Stimulated activated CD4-positive, alpha-beta T cell treated with anti-CD3 and anti-CD28 coated beads, Interleukin-12 subunit alpha, Interleukin-12 subunit beta, amount 100 ng/mL, for 48 hours (primary cell): ENCODE data around the gene SAPCD1.

ENCODE experiments used
- DNase-seq, 3 donors: peaks; one replicate each; pipeline ENCODE4 v3.0.0-alpha.2; 2020; ENCODE audit warnings: low read depth in 2 of 3, low spot score in 1 of 3

The SAPCD1 gene

DNA sequence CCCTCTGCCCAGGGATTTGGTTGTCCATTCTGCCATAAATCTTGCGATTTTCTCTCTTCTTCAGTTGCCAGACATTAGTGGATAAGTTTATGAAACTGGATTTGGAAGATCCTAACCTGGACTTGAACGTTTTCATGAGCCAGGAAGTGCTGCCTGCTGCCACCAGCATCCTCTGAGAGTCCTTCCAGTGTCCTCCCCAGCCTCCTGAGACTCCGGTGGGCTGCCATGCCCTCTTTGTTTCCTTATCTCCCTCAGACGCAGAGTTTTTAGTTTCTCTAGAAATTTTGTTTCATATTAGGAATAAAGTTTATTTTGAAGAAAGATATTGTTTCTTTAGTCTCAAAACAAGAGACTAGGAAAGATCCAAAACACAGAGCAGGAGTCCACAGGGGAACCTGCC is at the start of gene SAPCD1:
Gene SAPCD1, plus strand, starts transcription at position 301 of the 400 bp plus-strand sequence. CDS start 399 bp downstream, outside the sequence.
- DNase-seq, result no peak

DNA sequence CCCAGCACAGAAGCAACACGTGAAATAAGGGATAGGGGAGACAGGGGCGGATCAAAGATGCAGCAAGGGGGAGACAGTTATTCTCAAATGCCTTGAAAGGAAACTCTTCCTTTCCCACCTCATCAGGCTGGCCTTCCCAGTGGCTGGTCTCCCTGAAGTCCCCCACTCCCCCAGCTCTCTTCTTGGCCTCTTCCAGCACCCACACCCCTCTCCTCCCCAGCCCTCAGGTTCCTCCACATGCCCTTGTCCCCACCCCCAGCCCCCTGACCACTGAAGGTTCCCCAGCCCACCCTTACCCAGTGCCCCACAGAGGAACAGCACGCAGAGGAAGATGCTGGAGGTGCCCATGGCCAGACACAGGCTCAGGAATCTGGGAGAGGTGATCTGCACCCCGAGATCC is 49.0 kb upstream of the SAPCD1 start:
- no peak for DNase-seq

DNA sequence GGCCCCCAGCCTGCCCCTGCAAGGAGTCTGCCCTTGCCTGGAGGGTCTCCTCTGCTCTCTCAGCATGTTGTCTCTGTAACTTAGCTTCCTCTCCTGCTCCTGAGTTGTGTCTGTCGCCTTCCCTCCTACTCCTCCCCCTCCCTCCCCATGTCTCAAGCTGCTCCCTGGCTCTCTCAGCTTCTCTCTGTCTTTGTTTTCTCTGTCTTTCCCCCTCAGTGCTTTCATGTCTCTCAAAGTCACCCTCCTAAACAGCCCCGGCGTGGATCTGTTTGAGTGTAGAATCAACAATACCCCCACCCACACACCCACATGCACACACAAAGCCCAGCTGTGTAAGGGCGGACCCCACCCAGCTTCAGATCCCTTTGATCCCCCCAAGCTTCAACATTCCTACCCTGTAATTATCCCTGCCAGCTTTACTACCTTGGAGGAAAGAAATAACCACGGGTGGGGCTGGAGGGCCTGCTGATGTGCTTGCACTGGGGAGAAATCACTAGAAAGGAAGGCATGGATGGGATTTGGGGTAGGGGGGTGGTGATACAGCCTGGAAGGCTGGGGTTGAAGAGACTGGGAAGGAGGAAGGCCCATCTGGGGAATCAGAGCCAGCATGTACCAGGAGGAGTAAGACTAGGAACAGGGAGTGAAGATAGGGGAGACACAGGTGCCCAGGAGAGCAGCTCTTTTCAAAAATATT is 48.3 kb upstream of the SAPCD1 start:
- DNase-seq, result no peak

DNA sequence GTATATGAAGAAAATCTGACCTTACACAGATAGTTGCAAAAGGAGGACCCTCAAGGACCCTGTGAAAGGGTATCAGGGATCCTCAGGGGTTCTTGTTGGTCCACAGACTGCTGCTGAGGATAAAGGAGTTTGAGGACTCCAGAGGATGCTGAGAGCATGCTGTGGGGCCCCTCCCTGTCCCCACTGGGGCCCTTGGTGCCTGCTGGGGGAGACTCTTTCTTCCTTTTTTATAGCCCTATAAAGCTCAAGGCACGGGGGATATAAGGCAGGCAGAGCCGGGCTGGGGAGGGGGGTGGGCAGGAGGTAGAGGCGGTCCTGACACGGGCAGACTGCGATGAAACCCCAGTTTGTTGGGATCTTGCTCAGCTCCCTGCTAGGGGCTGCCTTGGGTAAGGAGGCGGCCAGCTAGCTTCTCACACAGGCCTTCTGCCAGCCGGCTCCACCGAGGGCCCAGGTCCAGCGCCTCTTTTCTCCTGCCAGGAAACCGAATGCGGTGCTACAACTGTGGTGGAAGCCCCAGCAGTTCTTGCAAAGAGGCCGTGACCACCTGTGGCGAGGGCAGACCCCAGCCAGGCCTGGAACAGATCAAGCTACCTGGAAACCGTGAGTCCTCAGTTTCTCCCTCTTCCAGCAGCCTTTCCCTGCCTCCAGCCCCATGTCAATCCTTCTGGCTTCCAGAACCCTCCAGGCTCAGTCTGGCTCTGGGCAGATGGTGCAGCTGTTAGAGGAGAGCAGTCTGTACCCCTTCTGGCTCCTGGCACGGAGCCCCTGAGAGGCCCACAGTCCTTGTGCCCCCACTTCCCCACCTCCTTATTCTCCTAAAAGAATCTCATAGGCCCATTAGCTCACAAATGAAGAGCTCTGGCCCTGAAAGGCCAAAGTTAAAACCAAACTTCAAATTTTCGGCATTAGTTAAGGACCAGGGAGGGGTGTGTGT is 47.2 kb upstream of the SAPCD1 start, which contains the start of gene LY6G6D:
Gene LY6G6D, plus strand, starts transcription at position 327 of the 937 bp plus-strand sequence. Its CDS starts 8 bp downstream, at position 335.
- DNase-seq, result no peak

DNA sequence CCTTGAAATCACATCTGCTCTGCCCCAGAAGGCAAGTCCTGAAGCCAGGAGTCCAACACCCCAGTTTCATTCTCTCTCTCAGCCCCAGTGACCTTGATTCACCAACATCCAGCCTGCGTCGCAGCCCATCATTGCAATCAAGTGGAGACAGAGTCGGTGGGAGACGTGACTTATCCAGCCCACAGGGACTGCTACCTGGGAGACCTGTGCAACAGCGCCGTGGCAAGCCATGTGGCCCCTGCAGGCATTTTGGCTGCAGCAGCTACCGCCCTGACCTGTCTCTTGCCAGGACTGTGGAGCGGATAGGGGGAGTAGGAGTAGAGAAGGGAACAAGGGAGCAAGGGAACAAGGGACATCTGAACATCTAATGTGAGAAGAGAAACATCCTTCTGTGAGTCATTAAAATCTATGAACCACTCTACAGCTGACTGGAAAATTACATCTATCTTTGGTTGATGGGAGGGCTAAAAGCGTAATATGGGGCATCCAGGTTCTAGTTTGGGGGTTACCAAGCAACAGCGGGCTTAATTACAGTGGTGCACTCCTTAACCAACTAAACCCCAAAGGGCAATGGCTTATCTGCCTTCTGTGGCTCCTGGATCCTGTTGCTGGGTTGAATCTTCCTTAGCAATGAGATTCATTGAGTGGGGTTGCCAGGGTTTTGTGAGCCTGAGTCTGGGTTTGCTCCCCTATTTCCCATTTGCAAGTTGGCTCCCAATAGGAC is 44.8 kb upstream of the SAPCD1 start:
- no peak for DNase-seq

DNA sequence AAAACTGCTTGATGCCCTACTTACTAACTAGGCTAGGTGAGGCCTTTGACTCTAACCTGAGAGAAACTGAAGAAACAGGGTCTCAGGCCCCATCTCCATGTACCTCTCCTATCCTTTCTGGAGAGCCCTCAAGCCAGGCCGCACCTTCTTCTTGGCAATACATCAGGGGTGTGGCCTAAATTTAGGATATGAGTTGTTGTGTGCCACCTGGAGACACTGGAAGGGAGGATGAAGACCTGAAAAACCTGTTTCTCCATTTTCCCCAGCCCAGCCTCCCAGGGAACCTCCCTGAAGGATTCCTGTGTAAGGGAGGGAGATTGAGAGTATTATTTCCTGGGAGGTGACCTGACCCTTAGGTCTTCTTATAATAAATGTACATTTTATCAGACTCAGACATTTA is 44.2 kb upstream of the SAPCD1 start:
- no peak for DNase-seq

DNA sequence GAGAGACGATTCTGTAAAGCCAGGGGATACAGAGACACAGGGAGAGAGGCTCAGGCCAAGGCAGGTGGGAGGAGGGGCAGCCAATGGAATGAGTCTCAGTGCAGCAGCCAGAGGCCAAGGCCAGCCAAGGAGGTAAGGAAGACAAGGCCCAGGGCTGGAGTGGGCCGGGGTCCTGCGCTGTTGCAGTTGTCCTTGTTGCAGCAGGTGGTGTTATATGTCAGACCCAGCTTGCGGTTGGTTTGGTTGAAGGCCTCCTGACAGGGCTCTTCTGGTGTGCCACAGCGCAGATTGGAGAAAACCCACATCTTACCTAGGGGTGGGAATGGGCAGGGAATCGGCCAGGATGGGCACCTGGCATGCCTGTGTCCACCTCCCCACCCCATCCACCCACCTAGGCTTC is 43.5 kb upstream of the SAPCD1 start:
- DNase-seq, result no peak

DNA sequence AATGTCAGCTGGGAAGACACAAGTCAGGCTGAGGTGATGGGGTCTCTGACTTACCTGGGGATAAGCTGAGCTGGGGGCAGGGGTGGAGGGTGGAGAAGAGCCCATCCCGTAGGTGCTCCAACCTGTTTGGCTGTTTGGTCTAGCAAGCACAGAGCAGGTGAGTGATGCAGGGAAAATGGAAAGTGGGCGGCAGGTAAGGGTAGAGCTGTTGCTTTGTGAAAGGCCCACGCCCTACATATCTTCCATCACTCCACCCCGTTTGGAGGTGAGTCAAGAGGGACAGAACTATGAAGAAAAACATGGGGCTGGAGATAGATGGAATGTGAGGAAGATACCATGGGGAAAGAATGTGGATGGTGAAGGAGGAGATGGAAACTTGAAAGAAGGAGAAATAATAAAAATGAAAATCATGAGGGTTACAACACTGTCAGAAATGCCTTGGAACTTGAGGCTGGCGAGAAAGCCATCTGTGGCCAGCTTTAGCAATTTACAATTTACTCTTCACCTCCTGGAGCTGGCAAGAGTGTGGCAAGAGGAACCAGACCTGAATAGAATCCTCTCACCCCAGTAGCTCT is 42.2 kb upstream of the SAPCD1 start:
- DNase-seq, result no peak

DNA sequence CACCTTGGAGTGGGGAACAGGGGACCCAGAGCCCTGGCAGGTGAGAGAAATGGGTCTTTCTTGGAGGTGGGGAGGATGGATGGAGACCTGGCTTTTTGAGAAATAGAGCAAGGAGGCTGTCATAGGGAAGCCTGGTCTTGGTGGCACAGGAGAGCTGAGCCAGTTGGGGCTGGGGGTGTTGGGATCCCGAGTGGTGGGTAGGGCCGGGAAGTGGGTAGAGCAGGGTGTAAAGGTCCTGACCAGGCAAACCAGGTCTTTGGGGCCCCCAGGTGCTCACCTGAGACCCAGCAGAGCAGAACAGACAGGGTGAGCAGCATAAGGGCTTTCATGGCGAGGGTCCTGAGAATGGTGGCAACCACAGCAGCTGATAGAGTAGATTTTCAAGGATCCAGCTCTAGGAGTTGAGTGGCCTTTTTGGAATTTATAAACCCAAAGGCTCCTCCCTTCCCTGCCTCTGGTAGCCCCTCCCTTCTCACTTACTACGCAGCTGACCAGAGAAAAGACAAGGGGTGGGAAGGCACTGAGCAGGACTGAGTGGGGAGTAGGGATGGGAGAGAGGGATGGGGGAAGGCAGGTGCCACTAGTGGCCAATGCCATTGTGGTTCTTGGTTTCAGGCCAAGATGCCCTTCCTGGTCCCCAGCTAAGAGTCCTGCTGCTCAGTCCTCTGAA is 41.0 kb upstream of the SAPCD1 start, which contains the start of gene LY6G6C:
Gene LY6G6C, minus strand, starts transcription at position 396 of the 670 bp plus-strand sequence. Its CDS starts 67 bp downstream, at position 329.
- no peak for DNase-seq

DNA sequence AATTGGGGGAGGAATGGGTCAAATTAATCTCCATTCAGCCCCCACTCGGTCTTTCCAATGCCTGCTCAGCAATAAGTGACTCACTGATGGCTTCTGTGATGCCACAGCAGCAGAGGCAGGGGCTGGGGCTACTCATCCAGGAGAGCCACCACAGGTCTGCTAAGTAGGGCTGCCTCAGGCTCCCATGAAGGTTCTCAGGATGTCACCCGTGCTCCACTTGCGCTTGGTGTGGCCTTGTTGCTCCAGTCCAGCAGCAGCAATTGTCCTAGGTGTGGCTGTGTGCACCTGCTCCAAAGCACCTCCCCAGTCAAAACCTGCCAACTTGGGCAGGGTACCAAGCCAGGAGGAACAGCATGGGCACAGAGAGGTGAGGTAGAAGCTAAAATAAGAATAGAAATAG is 40.3 kb upstream of the SAPCD1 start:
- no peak for DNase-seq

DNA sequence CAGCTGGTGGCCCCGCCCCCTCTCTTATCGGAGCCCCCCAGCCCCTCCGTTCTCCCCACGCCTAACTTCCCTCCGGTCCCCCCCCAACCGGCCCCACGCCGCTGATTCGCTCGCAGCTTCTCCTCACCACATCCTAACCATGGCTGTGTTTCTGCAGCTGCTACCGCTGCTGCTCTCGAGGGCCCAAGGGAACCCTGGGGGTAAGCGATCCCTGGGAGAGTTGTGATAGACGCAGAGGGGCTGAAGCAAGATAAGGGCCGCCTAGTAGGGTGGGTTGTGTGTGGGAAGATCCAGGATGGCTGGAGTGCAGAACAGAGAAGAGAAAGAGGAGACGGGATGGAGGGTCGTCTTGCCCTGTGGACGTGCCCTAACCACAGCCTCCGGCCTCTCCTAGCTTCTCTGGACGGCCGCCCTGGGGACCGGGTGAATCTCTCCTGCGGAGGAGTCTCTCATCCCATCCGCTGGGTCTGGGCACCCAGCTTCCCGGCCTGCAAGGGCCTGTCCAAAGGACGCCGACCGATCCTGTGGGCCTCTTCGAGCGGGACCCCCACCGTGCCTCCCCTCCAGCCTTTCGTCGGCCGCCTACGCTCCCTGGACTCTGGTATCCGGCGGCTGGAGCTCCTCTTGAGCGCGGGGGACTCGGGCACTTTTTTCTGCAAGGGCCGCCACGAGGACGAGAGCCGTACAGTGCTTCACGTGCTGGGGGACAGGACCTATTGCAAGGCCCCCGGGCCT is 39.0 kb upstream of the SAPCD1 start, which contains the start of gene MPIG6B:
Gene MPIG6B, plus strand, starts transcription at position 129 of the 735 bp plus-strand sequence. Its CDS starts 11 bp downstream, at position 140.
- no peak for DNase-seq

DNA sequence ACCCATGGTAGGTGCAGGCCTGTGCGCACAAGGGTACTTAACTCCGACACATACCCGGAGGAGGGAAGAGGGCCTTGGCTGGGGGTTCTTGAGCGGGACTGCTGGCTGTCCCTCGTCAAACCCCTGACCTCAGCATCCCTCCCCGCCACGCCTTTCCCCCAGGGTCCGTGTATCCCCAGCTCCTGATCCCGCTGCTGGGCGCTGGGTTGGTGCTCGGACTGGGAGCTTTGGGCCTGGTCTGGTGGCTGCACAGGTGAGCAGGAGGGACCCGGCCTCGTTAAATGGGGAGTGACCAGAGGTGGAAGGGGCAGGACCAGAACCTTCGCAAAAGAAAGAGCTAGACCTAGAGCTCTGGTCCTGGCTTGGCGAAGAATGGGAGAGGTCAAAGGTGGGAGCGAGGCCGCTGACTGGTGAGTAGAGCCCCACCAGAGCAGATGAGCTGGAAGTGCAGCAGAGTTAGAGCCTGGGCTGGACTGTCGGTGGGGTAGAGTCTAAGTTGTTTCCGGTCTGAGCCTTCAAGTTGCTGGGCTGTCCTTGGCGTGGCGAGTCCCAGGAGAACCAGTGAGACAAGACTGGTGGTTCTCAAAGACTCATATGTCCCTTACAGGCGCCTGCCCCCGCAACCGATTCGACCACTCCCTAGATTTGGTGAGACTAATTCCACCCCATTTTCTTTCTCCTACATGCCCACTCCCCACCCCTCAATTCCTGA is 38.3 kb upstream of the SAPCD1 start:
- no peak for DNase-seq

DNA sequence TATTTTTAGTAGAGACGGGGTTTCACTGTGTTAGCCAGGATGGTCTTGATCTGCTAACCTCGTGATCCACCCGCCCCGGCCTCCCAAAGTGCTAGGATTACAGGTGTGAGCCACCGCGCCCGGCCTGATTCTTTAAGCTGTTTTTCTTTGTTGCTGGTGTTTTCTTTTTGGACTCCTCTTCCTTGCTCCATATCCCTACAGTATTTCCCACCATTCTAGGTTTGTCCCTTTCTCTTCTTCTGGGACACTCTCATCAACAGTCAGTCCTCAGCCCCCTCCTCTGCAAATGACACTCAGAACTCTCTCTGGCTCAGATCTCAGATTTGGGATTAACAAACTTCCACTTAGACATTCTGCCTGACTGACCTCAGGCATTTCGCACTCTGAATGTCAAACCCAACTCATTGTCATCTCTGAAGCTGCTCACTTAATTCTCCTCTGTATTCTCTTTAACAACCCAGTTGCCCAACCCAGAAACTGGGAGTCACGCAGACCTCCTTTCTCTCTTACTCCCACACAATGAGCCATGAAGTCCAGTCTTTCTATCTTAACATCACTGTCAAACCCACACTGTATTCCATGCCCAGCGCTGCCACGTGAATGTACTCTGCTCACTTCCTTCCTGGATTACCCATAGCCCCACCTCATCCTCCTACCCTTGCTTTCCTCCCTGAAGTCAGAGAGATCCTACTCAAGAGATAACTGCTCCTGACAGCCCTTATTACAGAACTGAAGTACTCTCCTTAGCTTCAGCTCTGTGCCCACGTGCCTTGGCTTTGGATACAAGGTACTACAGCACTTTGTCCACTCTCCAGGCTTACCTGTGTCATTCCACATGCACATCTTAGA is 36.7 kb upstream of the SAPCD1 start:
- DNase-seq, result no peak

DNA sequence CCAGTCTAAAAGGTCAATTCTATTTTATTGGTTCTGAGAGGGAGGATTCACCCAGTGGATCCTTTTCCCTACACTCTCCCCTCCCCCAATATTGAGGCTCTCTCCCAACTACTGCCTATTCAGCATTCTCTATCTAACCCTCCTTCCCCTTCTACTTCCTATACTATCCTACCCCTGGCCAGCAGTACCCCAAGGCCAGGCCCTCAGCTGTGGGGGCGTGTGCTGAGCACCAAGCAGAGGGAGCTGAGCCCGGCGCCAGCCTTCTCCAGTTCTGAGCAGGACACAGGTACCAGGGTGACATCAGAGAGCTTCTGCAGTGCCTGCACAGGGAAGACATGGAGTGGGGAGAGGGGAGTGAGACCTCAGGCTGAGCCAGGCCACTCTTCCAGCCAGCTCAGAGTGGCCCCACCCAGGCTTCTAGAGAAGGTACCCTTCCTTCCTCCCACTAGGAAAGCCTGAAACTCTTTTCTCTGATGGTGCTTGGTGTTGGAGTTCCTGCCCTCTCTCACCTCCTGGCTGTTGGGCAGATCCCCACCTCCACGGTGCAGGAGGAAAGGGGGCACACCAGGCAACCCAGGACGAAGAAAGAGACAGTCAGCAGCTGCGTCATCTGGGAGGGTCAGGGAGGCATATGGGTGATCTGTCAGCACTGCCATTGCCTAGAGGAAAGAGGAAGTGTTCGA is 35.3 kb upstream of the SAPCD1 start:
- no peak for DNase-seq

DNA sequence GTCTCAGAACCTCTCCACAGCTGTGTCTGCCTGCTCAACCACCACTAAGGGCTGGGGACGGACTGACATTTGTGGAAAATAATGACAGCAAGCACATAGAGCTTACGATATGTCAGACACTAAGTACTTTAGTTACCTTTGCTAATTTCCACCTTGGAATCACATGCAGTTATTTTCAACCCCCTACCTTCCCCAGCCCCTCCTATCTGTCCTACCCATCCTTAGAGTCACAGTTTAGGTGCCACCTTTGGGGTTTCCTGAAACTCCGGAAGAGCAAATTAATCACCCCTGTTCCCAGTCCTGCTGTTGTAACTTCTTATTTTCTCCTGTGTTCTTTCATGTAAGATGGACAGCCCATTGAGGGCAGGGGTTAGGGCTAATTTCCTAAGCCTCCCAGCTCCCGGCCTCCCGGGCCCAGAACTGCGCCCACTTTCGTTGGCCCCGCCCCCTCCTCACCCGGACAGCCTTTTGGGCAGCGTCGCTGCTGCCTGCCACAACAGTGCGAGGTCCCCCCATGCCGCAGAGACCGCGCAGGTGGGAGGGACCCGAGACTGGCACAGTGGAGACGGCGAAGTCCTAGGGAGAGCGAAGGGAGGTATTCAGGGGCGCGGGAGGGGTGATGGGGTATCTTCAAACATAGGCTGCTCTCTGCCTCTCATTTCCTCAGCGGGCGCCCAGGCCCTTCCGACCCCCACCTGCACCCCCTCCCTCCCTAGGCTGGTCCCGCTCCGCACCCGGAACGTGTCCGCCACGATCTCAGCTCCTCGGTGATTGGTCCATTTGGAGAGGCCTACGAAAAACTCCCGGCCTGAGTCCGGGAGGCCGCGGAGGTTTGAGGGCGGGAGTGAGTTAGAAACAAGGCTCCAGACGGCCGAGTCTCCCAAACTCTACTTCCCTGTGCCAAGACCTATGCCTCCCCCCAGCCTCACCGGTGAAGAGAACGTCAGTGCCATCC is 34.5 kb upstream of the SAPCD1 start:
- DNase-seq, result no peak

DNA sequence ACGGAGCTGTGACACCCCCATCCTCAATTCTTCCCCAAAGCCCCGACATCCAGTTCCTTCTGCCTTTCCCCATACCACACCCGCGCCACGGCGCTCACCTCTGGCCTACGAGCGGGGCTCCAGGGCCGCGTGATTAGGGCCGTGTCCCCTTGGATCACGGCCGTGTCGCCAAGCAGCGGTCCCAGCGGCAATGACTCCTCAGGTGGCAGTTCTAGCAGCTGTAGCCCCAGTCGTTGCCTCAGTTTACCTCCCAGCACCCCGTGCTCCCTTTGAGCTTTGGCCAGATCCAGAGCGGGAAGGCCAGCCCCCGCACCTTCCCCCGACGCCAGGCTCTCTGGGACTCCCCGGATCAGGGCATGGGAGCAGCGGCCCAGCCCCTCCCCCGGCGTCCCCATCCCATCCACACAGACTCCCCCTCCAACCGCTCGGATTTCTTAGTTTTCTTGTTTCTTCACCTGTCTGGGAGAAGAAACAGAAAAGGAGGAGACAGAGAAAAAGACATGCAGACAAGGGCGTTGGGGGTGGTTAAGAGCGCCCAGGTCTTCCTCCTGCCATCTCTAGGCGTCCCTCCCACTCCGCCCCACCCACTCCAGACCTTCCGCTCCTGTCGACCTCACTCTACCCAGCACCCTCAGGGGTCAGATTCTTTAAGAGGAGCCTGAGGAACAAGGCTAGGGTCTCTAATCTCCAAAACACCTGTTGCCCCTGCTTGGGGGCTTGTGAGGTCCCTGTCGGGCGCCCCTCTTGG is 33.5 kb upstream of the SAPCD1 start, which contains the start of gene DDAH2:
Gene DDAH2, minus strand, starts transcription at position 533 of the 748 bp plus-strand sequence. Its CDS starts 138 bp downstream, at position 395.
- no peak for DNase-seq
